Nephron (organoid): Measurements from ENCODE around the gene LAMB4.
"Not testable (repeated sequence)": the region's sequence is repeated elsewhere in the genome, so short reads cannot be mapped to it uniquely, and the experiment has no call there.

Source experiments
- H3K27ac Mint-ChIP-seq, 3 experiments: 2 replicates each; pipeline ENCODE4 v1.8.0; 2020; ENCODE audit warnings: mixed read lengths in 3 of 3, mild to moderate bottlenecking in 2 of 3, moderate library complexity in 1 of 3
- H3K27me3 Mint-ChIP-seq: 2 replicates; pipeline ENCODE4 v1.8.0; 2021; ENCODE audit warnings: low read depth, mild to moderate bottlenecking, moderate library complexity, mixed read lengths
- H3K36me3 Mint-ChIP-seq: 2 replicates; pipeline ENCODE4 v1.8.0; 2020; ENCODE audit warnings: low read depth, mixed read lengths
- H3K4me1 Mint-ChIP-seq: 2 replicates; pipeline ENCODE4 v1.8.0; 2020; ENCODE audit warnings: mixed read lengths
- H3K4me3 Mint-ChIP-seq, 3 experiments: 2 replicates each; pipeline ENCODE4 v1.8.0; 2020; ENCODE audit warnings: mild to moderate bottlenecking in 3 of 3, mixed read lengths in 3 of 3, moderate library complexity in 2 of 3
- H3K9me3 Mint-ChIP-seq: 2 replicates; pipeline ENCODE4 v1.8.0; 2020; ENCODE audit warnings: mixed read lengths
- CTCF ChIP-seq, 3 experiments: fragments of 200-600 bp; sonication (generic); IDR thresholded peaks; one replicate each; pipeline ENCODE4 v1.5.0; 2021; ENCODE audit warnings: antibody characterized with exemption in 3 of 3; ENCODE audit not compliant: unreplicated experiment in 3 of 3

LAMB4 gene

GRCh38 chr7:108038986-108039385, 91.2 kb downstream of the LAMB4 start:
- Mint-ChIP-seq H3K27me3 (no peaks in the 10 kb centered on the region), H3K9me3 (no peaks in the 10 kb centered on the region), H3K36me3 (no peaks in the 10 kb centered on the region), H3K27ac (no peak overlapping the region), H3K4me1 (peaks cover under 1% of the 10 kb centered on the region), H3K4me3 (no peak overlapping the region)
- TF ChIP-seq CTCF (IDR thresholded peaks at IDR 0.05; ENCODE audit: unreplicated experiment in 3 of 3), result no peak

- Mint-ChIP-seq H3K9me3 (no peaks in the 10 kb centered on the region), H3K27ac (no peak overlapping the region), H3K4me1 (no peaks in the 10 kb centered on the region), H3K4me3 (no peak overlapping the region), H3K36me3 (no peaks in the 10 kb centered on the region), H3K27me3 (no peaks in the 10 kb centered on the region)
- TF ChIP-seq CTCF (IDR thresholded peaks at IDR 0.05; ENCODE audit: unreplicated experiment in 3 of 3), result no peak
These were observed 92.4 kb downstream of the LAMB4 start for GRCh38 chr7:108037741-108038140.

GRCh38 chr7:108037140-108037539, 93.0 kb downstream of the LAMB4 start:
- no peak for TF ChIP-seq CTCF (IDR thresholded peaks at IDR 0.05; ENCODE audit: unreplicated experiment in 3 of 3)
- no peaks in the 10 kb centered on the region for H3K27me3 Mint-ChIP-seq
- no peaks in the 10 kb centered on the region for H3K4me1 Mint-ChIP-seq
- H3K9me3 Mint-ChIP-seq, result no peaks in the 10 kb centered on the region
- no peak overlapping the region for H3K4me3 Mint-ChIP-seq
- H3K27ac Mint-ChIP-seq, result no peak overlapping the region
- no peaks in the 10 kb centered on the region for H3K36me3 Mint-ChIP-seq

- Mint-ChIP-seq H3K9me3 (no peaks in the 10 kb centered on the region), H3K27me3 (no peaks in the 10 kb centered on the region), H3K4me1 (no peaks in the 10 kb centered on the region), H3K4me3 (no peak overlapping the region), H3K36me3 (no peaks in the 10 kb centered on the region), H3K27ac (peak overlapping the region in 1 of 3 experiments; percentile 89)
- no peak for TF ChIP-seq CTCF (IDR thresholded peaks at IDR 0.05; ENCODE audit: unreplicated experiment in 3 of 3)
These were observed 95.6 kb downstream of the LAMB4 start for GRCh38 chr7:108034586-108034985.

GRCh38 chr7:108033776-108034497, 96.2 kb downstream of the LAMB4 start:
- peak overlapping the region in 1 of 3 experiments; percentile 89 for H3K27ac Mint-ChIP-seq
- no peak for TF ChIP-seq CTCF (IDR thresholded peaks at IDR 0.05; ENCODE audit: unreplicated experiment in 3 of 3)
- no peaks in the 10 kb centered on the region for H3K4me1 Mint-ChIP-seq
- no peaks in the 10 kb centered on the region for H3K9me3 Mint-ChIP-seq
- H3K36me3 Mint-ChIP-seq, result no peaks in the 10 kb centered on the region
- no peak overlapping the region for H3K4me3 Mint-ChIP-seq
- no peaks in the 10 kb centered on the region for H3K27me3 Mint-ChIP-seq

- not testable (repeated sequence) for H3K36me3 Mint-ChIP-seq, H3K4me3 Mint-ChIP-seq, H3K9me3 Mint-ChIP-seq, H3K4me1 Mint-ChIP-seq, H3K27me3 Mint-ChIP-seq
- peak overlapping the region in 1 of 3 experiments; percentile 17 for H3K27ac Mint-ChIP-seq
These were observed 96.9 kb downstream of the LAMB4 start for GRCh38 chr7:108033309-108033708.
